ACC112 (cell line): ENCODE data around the gene PPP1CB.

Source experiments
- H2AFZ ChIP-seq: fragments of 200-600 bp; sonication (generic); one replicate; pipeline ENCODE4 v1.6.0; 2017; ENCODE audit warnings: antibody characterized with exemption, low read length; ENCODE audit not compliant: unreplicated experiment
- H3K27ac ChIP-seq: fragments of 200-600 bp; sonication (generic); 2 replicates; pipeline ENCODE4 v1.5.1; 2014; ENCODE audit warnings: low read depth, mild to moderate bottlenecking, antibody characterized with exemption, low read length, moderate library complexity
- H3K27me3 ChIP-seq: fragments of 200-600 bp; sonication (generic); 2 replicates; pipeline ENCODE4 v1.6.1; 2014; ENCODE audit warnings: mild to moderate bottlenecking, antibody characterized with exemption, low read length, moderate library complexity, mixed read lengths; ENCODE audit not compliant: insufficient read depth
- H3K36me3 ChIP-seq: fragments of 200-600 bp; sonication (generic); 2 replicates; pipeline ENCODE4 v1.6.1; 2016; ENCODE audit warnings: mild to moderate bottlenecking, antibody characterized with exemption, low read length, moderate library complexity, mixed read lengths; ENCODE audit not compliant: insufficient read depth
- H3K4me1 ChIP-seq: fragments of 200-600 bp; sonication (generic); one replicate; pipeline ENCODE4 v1.6.1; 2016; ENCODE audit warnings: low read length, mixed read lengths; ENCODE audit not compliant: insufficient read depth, unreplicated experiment, control insufficient read depth
- H3K4me3 ChIP-seq: fragments of 200-600 bp; sonication (generic); 2 replicates; pipeline ENCODE4 v1.5.1; 2014; ENCODE audit warnings: mild to moderate bottlenecking, low read depth, low read length
- H3K79me2 ChIP-seq: fragments of 200-600 bp; sonication (generic); one replicate; pipeline ENCODE4 v1.6.0; 2016; ENCODE audit warnings: low read length; ENCODE audit not compliant: control insufficient read depth, unreplicated experiment, insufficient read depth

Gene PPP1CB

GRCh38 chr2:28821295-28821958 lies 69.8 kb downstream of the PPP1CB start:
- Histone ChIP-seq H3K4me3 (no peak overlapping the region), H2AFZ (no peak overlapping the region), H3K27me3 (no peaks in the 10 kb centered on the region), H3K36me3 (no peaks in the 10 kb centered on the region), H3K79me2 (no peaks in the 10 kb centered on the region), H3K27ac (no peak overlapping the region), H3K4me1 (no peaks in the 10 kb centered on the region)

- Histone ChIP-seq H2AFZ (no peak overlapping the region), H3K27ac (no peak overlapping the region), H3K4me1 (no peaks in the 10 kb centered on the region), H3K79me2 (no peaks in the 10 kb centered on the region), H3K4me3 (no peak overlapping the region), H3K27me3 (no peaks in the 10 kb centered on the region), H3K36me3 (no peaks in the 10 kb centered on the region)
These were observed 70.4 kb downstream of the PPP1CB start for GRCh38 chr2:28822036-28822435.

GRCh38 chr2:28824207-28824606 lies 72.6 kb downstream of the PPP1CB start:
- H3K4me3 ChIP-seq = no peak overlapping the region
- peaks cover 5% of the 10 kb centered on the region for H3K4me1 ChIP-seq
- no peaks in the 10 kb centered on the region for H3K79me2 ChIP-seq
- H3K27ac ChIP-seq = no peak overlapping the region
- H3K36me3 ChIP-seq = no peaks in the 10 kb centered on the region
- no peaks in the 10 kb centered on the region for H3K27me3 ChIP-seq
- no peak overlapping the region for H2AFZ ChIP-seq

- Histone ChIP-seq H3K27ac (no peak overlapping the region), H3K36me3 (no peaks in the 10 kb centered on the region)
These were observed 73.2 kb downstream of the PPP1CB start for GRCh38 chr2:28824870-28825269.

GRCh38 chr2:28828382-28828781 lies 76.8 kb downstream of the PPP1CB start:
- Histone ChIP-seq H3K79me2 (no peaks in the 10 kb centered on the region), H3K36me3 (no peaks in the 10 kb centered on the region), H3K27me3 (no peaks in the 10 kb centered on the region), H3K4me1 (peaks cover 5% of the 10 kb centered on the region), H2AFZ (no peak overlapping the region), H3K27ac (no peak overlapping the region), H3K4me3 (no peak overlapping the region)

More at GRCh38 chr2:28824870-28825269, 73.2 kb downstream of the PPP1CB start:
- peaks cover 5% of the 10 kb centered on the region for H3K4me1 ChIP-seq
- H3K79me2 ChIP-seq = no peaks in the 10 kb centered on the region
- no peak overlapping the region for H3K4me3 ChIP-seq
- no peaks in the 10 kb centered on the region for H3K27me3 ChIP-seq
- no peak overlapping the region for H2AFZ ChIP-seq

- no peak overlapping the region for H3K4me3 ChIP-seq
- no peaks in the 10 kb centered on the region for H3K27me3 ChIP-seq
- H3K79me2 ChIP-seq = no peaks in the 10 kb centered on the region
- H3K4me1 ChIP-seq = no peaks in the 10 kb centered on the region
- no peak overlapping the region for H2AFZ ChIP-seq
- no peak overlapping the region for H3K27ac ChIP-seq
- H3K36me3 ChIP-seq = no peaks in the 10 kb centered on the region
These were observed 82.3 kb downstream of the PPP1CB start for GRCh38 chr2:28833740-28834470.

- H3K27ac ChIP-seq = no peak overlapping the region
- no peaks in the 10 kb centered on the region for H3K4me1 ChIP-seq
- H2AFZ ChIP-seq = no peak overlapping the region
- no peaks in the 10 kb centered on the region for H3K27me3 ChIP-seq
- no peaks in the 10 kb centered on the region for H3K36me3 ChIP-seq
- H3K4me3 ChIP-seq = no peak overlapping the region
- no peaks in the 10 kb centered on the region for H3K79me2 ChIP-seq
These were observed 84.2 kb downstream of the PPP1CB start for GRCh38 chr2:28835781-28836180.

GRCh38 chr2:28838971-28839370 lies 87.3 kb downstream of the PPP1CB start:
- Histone ChIP-seq H3K27ac (no peak overlapping the region), H3K79me2 (no peaks in the 10 kb centered on the region), H3K27me3 (no peaks in the 10 kb centered on the region), H2AFZ (no peak overlapping the region), H3K4me3 (no peak overlapping the region), H3K36me3 (no peaks in the 10 kb centered on the region), H3K4me1 (no peaks in the 10 kb centered on the region)

- Histone ChIP-seq H3K4me1 (no peaks in the 10 kb centered on the region), H3K79me2 (no peaks in the 10 kb centered on the region), H3K4me3 (no peak overlapping the region), H3K36me3 (no peaks in the 10 kb centered on the region), H3K27me3 (no peaks in the 10 kb centered on the region), H2AFZ (no peak overlapping the region), H3K27ac (no peak overlapping the region)
These were observed 90.4 kb downstream of the PPP1CB start for GRCh38 chr2:28842042-28842441.
